Natural killer cell (primary cell): ENCODE results near the gene PLA2G10. TPM values are rescaled to one million over a fixed set of nuclear protein-coding genes. Genes with fewer than 3 reads are reported as not detected.

Experiments
- ATAC-seq, 3 donors: fragments of 150-1000 bp in 2 of 3; fragments of 200-7000 bp in 1 of 3; cut with Tn5 transposase; 1 replicate in 1 of 3; 2 replicates in 2 of 3; pipeline ENCODE4 v1.10.0; 2021; ENCODE audit warnings: mild to moderate bottlenecking in 2 of 3, moderate library complexity in 2 of 3
- DNase-seq, 2 donors: peaks; one replicate each; pipeline versions ENCODE4 v3.0.0 to v3.0.0-alpha.2; 2013 to 2021; ENCODE audit warnings: mixed read lengths in 1 of 2
- H3K27ac ChIP-seq: one replicate; pipeline ENCODE4 v1.5.1; 2013; ENCODE audit warnings: mild to moderate bottlenecking, low read length
- H3K27me3 ChIP-seq: one replicate; pipeline ENCODE4 v1.6.1; 2013; ENCODE audit warnings: low read length; ENCODE audit not compliant: control insufficient read depth, insufficient read depth
- H3K36me3 ChIP-seq: one replicate; pipeline ENCODE4 v1.6.1; 2013; ENCODE audit warnings: low read length; ENCODE audit not compliant: control insufficient read depth, insufficient read depth
- H3K4me1 ChIP-seq: one replicate; pipeline ENCODE4 v1.6.1; 2013; ENCODE audit warnings: low read length; ENCODE audit not compliant: control insufficient read depth, insufficient read depth
- H3K4me3 ChIP-seq: one replicate; pipeline ENCODE4 v1.5.1; 2013; ENCODE audit warnings: low read length
- H3K9me3 ChIP-seq: one replicate; pipeline ENCODE4 v1.6.1; 2013; ENCODE audit warnings: low read length; ENCODE audit not compliant: control insufficient read depth, insufficient read depth
- H3K27ac Mint-ChIP-seq, 2 donors: one replicate each; pipeline ENCODE4 v1.8.0; 2022; ENCODE audit warnings: mild to moderate bottlenecking in 2 of 2, mixed read lengths in 2 of 2, moderate library complexity in 1 of 2
- H3K27me3 Mint-ChIP-seq, 2 donors: one replicate each; pipeline ENCODE4 v1.8.0; 2022; ENCODE audit warnings: low read depth in 2 of 2, mixed read lengths in 2 of 2
- H3K36me3 Mint-ChIP-seq: one replicate; pipeline ENCODE4 v1.8.0; 2022; ENCODE audit warnings: mixed read lengths
- H3K4me1 Mint-ChIP-seq, 2 donors: one replicate each; pipeline ENCODE4 v1.8.0; 2022; ENCODE audit warnings: mixed read lengths in 2 of 2
- H3K4me3 Mint-ChIP-seq: one replicate; pipeline ENCODE4 v1.8.0; 2022; ENCODE audit warnings: mild to moderate bottlenecking, moderate library complexity, mixed read lengths
- H3K9me3 Mint-ChIP-seq, 2 donors: one replicate each; pipeline ENCODE4 v1.8.0; 2022; ENCODE audit warnings: mixed read lengths in 2 of 2
- WGBS: methylation state at CpG from one replicate; pipeline ENCODE4 v1.1.7; 2013; ENCODE audit warnings: missing lambda C conversion rate; ENCODE audit not compliant: insufficient coverage; 5-methylcytosine and 5-hydroxymethylcytosine counted together
- intact Hi-C: fragments of 100-400 bp; cut with micrococcal nuclease; formaldehyde crosslinking; loops from one replicate; pipeline ENCODE4 v1.14.2; 2022
- total RNA-seq, 4 donors: library from RNA; stranded (reverse); fragments of 120-200 nt in 1 of 4; gene quantifications; one replicate each; pipeline versions ENCODE4 v1.2.3 to v1.2.4, GENCODE V29; 2013 to 2022
- TF ChIP-seq, protein P1 (sequence below): fragments of 200-600 bp; IDR thresholded peaks from one replicate; pipeline ENCODE4 v1.8.0; 2022; ENCODE audit warnings: antibody characterized with exemption

Gene PLA2G10
- total RNA-seq, 3 donors from 2014 or later (not counting 1 experiment from before 2014, with no cell fraction given), result not detected

DNA sequence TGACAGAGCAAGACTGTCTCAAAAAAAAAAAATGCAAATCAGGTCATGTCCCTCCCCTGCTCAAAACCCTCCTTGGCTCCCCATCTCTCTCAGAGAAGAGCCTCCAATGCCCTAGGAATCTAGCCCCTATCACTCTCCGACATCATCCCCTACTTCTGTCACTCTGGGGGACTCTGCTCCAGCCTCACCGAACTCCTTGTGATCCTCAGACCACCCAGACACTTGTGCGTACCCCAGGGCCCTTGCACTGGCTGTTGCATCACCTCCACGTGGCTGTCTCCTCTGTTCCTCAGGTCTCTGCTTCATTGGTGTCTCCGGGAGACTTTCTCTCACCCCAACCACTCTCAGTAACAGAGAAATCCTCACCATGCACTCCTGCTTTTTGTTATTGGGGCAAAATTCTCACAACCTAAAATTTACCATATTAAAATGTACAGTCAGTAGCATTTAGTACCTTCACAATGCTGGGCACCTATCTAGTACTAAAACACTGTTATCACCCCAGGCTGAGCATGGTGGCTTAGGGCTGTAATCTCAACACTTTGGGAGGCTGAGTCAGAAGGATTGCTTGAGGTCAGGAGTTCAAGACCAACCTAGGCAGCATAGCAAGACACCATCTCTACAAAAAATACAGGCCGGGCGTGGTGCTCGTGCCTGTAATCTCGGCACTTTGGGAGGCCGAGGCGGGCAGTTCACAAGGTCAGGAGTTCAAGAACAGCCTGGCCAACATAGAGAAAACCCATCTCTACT, 15.2 kb downstream of the PLA2G10 start:
- DNase-seq, result no peak
- Histone ChIP-seq H3K9me3 (no peaks in the 10 kb centered on the region), H3K4me3 (no peak overlapping the region), H3K27ac (no peak overlapping the region), H3K27me3 (peaks cover 2% of the 10 kb centered on the region), H3K4me1 (no peaks in the 10 kb centered on the region), H3K36me3 (no peaks in the 10 kb centered on the region)
- TF ChIP-seq, protein P1, sequence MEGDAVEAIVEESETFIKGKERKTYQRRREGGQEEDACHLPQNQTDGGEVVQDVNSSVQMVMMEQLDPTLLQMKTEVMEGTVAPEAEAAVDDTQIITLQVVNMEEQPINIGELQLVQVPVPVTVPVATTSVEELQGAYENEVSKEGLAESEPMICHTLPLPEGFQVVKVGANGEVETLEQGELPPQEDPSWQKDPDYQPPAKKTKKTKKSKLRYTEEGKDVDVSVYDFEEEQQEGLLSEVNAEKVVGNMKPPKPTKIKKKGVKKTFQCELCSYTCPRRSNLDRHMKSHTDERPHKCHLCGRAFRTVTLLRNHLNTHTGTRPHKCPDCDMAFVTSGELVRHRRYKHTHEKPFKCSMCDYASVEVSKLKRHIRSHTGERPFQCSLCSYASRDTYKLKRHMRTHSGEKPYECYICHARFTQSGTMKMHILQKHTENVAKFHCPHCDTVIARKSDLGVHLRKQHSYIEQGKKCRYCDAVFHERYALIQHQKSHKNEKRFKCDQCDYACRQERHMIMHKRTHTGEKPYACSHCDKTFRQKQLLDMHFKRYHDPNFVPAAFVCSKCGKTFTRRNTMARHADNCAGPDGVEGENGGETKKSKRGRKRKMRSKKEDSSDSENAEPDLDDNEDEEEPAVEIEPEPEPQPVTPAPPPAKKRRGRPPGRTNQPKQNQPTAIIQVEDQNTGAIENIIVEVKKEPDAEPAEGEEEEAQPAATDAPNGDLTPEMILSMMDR, result no peak
- WGBS, result 77% methylated on average over 11 of the region's 11 CpGs
- H3K36me3 Mint-ChIP-seq, result no peaks in the 10 kb centered on the region
- no peak overlapping the region for H3K27ac Mint-ChIP-seq
- no peaks in the 10 kb centered on the region for H3K4me1 Mint-ChIP-seq
- no peak for ATAC-seq
- intact Hi-C loops, result no loop called here
- H3K9me3 Mint-ChIP-seq, result no peaks in the 10 kb centered on the region
- H3K27me3 Mint-ChIP-seq, result peaks cover 10 to 12% of the 10 kb centered on the region in 2 donors
- H3K4me3 Mint-ChIP-seq, result no peak overlapping the region

DNA sequence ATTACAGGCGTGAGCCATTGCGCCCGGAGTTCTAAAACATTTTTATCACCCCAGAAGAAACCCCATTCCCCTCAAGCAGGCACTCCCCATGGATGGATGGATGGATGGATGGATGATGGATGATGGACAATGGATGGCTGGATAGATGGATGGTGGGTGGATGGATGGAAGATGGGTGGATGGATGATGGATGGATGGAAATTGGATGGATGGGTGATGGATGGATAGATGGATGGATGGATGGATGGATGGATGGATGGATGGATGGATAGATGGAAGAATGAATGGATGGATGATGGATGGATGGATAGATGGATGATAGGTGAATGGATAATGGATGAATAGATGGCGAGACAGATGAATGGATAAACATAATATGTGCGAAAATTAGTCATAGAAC, 16.5 kb downstream of the PLA2G10 start:
- Histone ChIP-seq H3K27ac (no peak overlapping the region), H3K27me3 (peaks cover 2% of the 10 kb centered on the region), H3K36me3 (no peaks in the 10 kb centered on the region), H3K9me3 (no peaks in the 10 kb centered on the region), H3K4me1 (peaks cover 1% of the 10 kb centered on the region), H3K4me3 (no peak overlapping the region)
- WGBS, result 91% methylated on average over 4 of the region's 5 CpGs
- TF ChIP-seq, protein P1, result no peak
- no peaks in the 10 kb centered on the region for H3K36me3 Mint-ChIP-seq
- H3K27me3 Mint-ChIP-seq, result peaks cover 10 to 12% of the 10 kb centered on the region in 2 donors
- H3K4me1 Mint-ChIP-seq, result peaks cover 1 to 3% of the 10 kb centered on the region in 2 donors
- no peaks in the 10 kb centered on the region for H3K9me3 Mint-ChIP-seq
- no peak overlapping the region for H3K27ac Mint-ChIP-seq
- DNase-seq (no peak), ATAC-seq (no peak)
- intact Hi-C loops, result no loop called here
- no peak overlapping the region for H3K4me3 Mint-ChIP-seq

DNA sequence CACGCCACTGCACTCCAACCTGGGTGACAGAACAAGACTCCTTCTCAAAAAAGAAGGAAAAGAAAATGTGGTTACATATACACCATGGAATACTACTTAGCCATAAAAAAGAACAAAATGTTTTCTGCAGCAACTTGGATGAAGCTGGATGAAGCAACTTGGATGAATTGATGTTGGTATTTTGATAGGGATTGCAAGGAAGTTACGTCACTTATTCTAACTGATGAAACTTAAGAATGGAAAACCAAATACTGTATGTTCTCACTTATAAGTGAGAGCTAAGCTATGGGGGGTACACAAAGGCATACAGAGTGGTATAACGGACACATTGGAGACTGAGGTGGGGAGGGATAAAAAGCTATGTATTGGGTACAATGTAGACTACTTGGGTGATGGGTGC, 17.5 kb downstream of the PLA2G10 start:
- H3K27me3 Mint-ChIP-seq, result peaks cover 10 to 12% of the 10 kb centered on the region in 2 donors
- TF ChIP-seq, protein P1, result no peak
- DNase-seq, result no peak
- H3K27ac ChIP-seq, result no peak overlapping the region
- H3K36me3 Mint-ChIP-seq, result no peaks in the 10 kb centered on the region
- H3K27ac Mint-ChIP-seq, result no peak overlapping the region
- peaks cover 2% of the 10 kb centered on the region for H3K27me3 ChIP-seq
- H3K36me3 ChIP-seq, result no peaks in the 10 kb centered on the region
- H3K4me1 ChIP-seq, result peaks cover 3% of the 10 kb centered on the region
- ATAC-seq, result no peak
- no peak overlapping the region for H3K4me3 Mint-ChIP-seq
- H3K4me1 Mint-ChIP-seq, result peaks cover 5 to 6% of the 10 kb centered on the region in 2 donors
- no peak overlapping the region for H3K4me3 ChIP-seq
- H3K9me3 ChIP-seq, result no peaks in the 10 kb centered on the region
- intact Hi-C loops, result no loop called here
- no peaks in the 10 kb centered on the region for H3K9me3 Mint-ChIP-seq
- WGBS, result 83% methylated on average over 2 of the region's 3 CpGs
